SK-MEL-5 (cell line): ENCODE data around the gene TMEM238L. TPM values are rescaled to one million over a fixed set of nuclear protein-coding genes. Genes with fewer than 3 reads are reported as not detected.
A peak's percentile ranks its signal among the peaks of the same experiment; 100 is the strongest.

Experiments used
- DNase-seq: peaks from one replicate; pipeline ENCODE4 v3.0.0-alpha.2; 2016; ENCODE audit warnings: low read depth, low spot score
- in situ Hi-C: cut with HindIII; loops from 2 replicates; pipeline ENCODE4 v1.10.0; 2016; ENCODE audit warnings: low sequenced_read_pairs, high pct_unique_total_duplicates, low pct_unique_long_range_greater_than_20kb
- total RNA-seq: library from RNA; depleted of rRNA; stranded (reverse); fragments of >200 nt; shearing (Covaris generic); gene quantifications from 2 replicates; pipeline ENCODE4 v1.2.3, GENCODE V29; 2014

The TMEM238L gene
- total RNA-seq, 1 experiment from 2014 or later: not detected

GRCh38 chr17:10787306-10788045 lies 16.4 kb downstream of the TMEM238L start:
- no peak for DNase-seq
- in situ Hi-C loops: no loop called here

DNA sequence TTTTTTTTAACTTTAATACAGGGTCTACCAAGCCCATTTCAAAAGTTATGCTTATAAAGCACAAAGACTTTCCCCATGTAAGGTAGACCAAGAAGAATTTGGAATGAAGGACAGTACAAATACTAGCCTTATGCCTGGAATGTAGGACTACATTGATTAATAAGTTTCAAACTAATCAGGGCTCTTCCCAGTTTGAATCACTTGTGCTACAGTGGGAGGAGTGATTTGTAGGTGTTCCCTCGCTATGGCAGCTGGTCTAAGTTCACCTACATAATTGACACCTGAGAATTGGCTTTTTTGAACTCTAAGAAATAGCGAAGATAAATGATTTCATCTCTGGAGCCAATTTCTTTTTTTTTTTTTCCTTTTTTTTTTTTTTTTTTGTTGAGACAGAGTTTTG lies 18.6 kb downstream of the TMEM238L start:
- in situ Hi-C loops: no loop called here
- DNase-seq: no peak

DNA sequence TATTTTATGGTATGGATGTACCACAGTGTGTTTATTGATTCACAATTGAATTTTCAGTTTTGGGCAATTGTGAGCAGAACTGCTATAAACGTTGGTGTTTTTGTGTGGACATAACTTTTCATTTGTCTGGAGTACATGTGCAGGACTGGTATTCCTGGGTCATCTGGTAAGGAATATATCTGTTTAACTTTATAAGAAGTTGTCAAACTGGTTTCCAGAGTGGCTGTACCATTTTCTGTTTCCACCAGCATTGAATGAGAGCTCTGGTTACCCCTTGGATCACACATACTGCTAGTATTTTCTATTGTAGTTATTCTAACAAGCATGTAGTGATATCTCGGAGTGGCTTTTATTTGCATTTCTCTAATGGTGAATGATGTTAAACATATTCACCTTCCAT lies 24.3 kb downstream of the TMEM238L start:
- DNase-seq: no peak
- in situ Hi-C loops: no loop called here

DNA sequence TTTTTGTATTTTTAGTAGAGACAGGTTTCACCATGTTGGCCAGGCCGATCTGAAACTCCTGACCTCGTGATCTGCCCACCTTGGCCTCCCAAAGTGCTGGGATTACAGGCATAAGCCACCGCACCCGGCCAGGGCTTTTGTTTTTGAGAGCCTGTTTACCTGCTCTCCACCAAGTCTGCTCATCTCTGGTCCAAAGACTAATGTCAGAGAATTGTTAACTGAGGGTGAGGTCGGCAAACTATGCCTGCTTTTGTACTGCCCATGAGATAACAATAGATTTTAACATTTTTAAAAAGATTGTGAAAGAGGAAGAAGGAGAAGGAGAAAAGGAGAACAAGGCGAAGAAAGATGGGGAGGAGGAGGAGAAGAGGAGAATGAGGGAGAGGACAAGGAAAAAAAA lies 26.0 kb downstream of the TMEM238L start:
- in situ Hi-C loops: no loop called here
- no peak for DNase-seq

GRCh38 chr17:10777131-10777807 lies 26.6 kb downstream of the TMEM238L start:
- in situ Hi-C loops: no loop called here
- DNase-seq: no peak

GRCh38 chr17:10776381-10776780 lies 27.5 kb downstream of the TMEM238L start:
- in situ Hi-C loops: no loop called here
- DNase-seq: no peak

DNA sequence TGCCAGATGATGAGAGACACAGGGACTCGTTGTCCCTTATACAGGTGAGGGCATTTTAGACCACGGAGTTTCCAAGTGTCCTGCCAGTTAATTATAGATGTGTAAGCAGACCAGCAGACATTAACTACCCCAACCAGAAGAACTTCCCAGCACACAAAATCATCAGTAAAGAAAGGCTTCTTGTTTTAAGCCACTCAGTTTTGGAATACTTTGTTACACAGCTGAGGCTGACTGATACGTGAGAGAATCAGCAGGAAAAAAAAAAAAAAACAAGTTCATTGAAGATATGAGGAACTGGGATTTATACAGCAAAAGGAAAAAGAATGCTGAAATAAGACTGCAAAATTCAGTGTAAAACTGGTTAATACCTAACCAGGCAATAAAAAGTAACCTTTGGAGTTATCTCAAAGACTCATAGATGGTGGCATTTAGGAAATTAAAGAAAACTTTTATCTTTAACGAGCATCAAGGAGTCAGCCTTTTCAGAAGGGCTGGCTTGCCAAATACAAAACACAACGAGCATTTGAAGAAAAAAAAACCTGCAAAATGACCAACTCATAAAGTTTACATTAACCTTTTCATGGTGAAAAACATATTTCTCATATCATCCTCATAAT lies 28.1 kb downstream of the TMEM238L start:
- in situ Hi-C loops: no loop called here

DNA sequence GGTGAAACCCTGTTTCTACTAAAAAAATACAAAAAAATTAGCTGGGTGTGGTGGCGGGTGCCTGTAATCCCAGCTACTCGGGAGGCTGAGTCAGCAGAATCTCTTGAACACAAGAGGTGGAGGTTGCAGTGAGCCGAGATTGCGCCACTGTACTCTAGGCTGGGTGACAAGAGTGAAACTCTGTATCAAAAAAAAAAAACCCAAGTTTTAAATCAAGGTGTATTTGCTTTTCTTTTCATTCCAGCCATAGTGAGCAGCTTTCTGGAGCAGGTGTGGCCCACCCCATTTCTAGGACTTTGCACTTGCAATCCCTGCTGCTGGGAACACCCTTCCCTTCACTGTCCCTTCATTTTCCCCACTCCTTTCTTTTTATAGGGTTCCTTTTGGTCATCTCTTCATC lies 28.8 kb downstream of the TMEM238L start:
- no peak for DNase-seq
- in situ Hi-C loops: no loop called here

More for the DNA sequence above, 28.1 kb downstream of the TMEM238L start:
- no peak for DNase-seq

DNA sequence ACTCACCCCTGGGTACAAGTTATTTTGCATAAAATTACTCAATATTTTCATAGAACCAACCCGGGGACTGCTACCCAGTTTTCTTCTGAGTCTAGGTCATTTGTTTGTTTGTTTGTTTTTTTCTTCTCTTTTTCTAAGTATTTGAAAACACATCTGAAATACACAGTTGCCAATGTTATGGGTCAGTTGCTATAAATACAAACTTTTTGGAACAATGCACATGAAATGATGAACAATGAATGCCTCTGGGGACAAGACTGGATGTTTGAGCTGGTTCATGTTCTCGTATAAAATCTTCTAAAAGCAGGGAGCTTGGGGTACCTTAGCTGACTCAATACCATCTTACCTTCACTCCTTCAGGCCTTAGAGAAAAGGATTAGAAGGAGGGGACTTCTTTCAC lies 30.5 kb downstream of the TMEM238L start:
- in situ Hi-C loops: no loop called here
- no peak for DNase-seq

DNA sequence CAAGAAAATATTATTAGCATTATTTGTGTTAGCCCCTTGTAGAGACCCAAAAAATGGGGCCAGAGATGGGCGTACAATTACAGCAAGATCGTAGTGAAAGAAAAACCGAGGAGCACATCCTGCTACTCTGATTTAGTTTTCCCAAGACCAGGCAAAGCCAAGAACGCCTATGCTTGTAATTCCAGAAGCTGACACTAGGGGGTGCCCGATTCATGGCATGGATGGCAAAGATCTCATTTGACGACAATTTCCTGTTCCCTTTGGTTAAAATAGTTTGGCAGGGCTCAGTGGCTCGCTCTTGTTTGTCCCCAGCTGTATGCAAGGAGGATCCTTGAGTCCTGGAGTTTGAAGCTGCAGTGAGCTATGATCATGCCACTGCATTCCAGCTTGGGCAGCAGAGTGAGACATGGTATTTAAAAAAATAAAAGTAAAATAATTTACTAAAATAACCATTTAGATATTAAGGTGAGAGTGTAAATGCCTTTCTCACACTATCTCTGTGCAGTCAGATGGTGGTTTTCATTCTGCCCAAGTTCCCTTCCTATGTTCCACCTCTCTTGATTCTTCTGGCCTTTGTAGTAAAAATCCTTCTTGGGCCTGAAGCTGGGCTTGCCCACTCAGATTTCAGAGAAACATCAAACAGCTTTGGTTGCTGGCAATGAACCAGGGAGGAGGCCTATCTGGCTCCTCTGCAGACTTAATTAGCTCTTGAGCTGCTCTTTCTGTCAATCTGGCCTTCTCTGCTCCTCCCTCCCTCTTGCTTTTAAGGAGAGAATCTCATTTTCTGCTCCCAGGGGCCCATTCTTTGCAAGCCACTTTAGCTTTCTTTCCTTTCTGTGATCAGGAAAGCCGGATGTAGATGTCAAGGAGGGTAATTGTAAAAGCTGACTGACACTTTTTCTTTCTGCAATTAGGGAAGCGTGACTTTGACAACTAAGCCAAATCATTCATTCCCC lies 31.2 kb downstream of the TMEM238L start:
- in situ Hi-C loops: no loop called here
- DNase-seq: peak; percentile 73

- no peak for DNase-seq
- in situ Hi-C loops: no loop called here
These were observed 32.8 kb downstream of the TMEM238L start for GRCh38 chr17:10771148-10771547.

DNA sequence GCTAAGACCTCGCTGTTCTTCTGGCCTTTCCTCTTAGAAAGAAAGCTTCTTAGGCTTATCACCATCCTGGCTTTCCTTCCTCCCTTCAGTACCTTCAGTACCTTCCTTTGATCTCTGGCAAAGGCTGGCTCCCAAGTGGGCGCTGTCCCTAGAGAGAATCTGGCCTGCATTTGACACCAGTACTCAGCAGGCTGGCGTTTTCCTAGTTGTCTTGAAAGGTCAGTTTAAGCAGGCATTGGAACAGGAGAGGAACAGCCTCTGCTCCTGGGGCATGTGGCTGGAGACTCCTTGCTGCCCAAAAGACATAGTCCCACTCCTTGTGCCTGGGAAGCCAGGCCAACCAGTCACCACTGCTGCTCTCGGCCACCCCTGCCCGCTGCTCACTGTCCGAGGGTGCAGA lies 34.1 kb downstream of the TMEM238L start:
- DNase-seq: no peak
- in situ Hi-C loops: no loop called here

DNA sequence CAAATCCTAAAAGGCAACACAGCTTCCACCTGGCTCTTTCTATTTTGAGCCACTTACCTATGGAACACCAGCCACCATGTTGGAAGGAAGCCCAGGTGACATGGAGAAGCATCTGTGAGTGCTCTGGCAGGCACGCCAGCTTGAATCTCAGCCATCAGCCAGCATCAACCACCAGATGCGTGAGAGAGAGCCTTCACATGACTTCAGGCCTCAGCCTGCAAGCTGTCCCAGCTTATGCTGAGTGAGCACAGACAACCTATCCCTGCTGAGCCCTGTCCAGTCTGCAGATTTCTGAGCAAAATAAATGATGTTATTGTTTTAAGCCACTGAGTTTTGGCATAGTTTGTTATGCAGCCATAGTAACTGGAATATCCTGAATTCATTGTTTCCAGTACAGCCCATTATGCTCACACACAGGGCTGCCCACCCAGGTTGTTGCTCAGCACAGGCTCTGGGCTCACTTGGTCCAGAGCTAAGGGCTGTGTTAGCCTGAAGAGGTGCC lies 35.1 kb downstream of the TMEM238L start:
- peak; percentile 55 for DNase-seq
- in situ Hi-C loops: no loop called here

DNA sequence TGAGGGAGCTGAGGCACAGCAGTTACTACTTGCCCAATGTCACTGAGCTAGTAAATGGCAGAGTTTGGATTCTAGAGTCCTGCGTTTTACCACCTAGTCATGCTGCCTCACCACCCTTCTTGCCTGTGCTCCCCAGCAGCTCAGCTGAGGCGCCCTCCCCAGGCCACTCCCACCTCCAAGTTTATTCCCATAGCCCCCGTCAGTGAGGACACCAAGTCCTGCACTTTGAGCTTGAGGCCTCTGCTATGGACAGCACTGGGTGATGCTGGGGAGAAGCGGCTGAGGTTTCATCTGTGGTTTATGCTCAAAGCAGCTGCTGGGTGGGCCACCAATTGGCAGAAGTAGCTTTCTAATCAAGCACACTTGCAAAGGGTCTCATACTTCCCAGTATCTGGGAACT lies 36.7 kb downstream of the TMEM238L start:
- no peak for DNase-seq
- in situ Hi-C loops: no loop called here

GRCh38 chr17:10762037-10762436 lies 41.9 kb downstream of the TMEM238L start:
- in situ Hi-C loops: no loop called here
- no peak for DNase-seq

- DNase-seq: no peak
- in situ Hi-C loops: no loop called here
These were observed 42.6 kb downstream of the TMEM238L start for GRCh38 chr17:10761281-10761680.

DNA sequence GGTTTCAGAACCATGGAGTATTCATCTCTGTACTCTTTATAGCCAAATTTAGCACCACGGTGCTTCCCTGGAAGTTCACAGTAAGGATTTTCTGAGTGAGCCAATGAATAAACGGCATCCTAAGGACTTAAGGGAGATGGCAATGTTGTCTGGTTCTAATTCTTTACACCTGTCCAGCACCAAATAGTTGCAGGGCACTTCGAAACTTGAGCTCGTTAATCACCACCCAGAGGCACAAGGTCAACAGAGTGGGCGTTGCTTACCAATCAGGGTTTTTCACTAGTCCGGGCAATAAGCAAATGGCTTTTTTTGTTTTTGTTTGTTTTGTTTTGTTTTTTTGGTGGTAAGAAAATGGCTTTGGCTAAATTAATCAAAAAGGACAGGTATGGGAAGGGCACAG lies 45.8 kb downstream of the TMEM238L start:
- in situ Hi-C loops: no loop called here
- DNase-seq: no peak

GRCh38 chr17:10757647-10758046 lies 46.3 kb downstream of the TMEM238L start:
- in situ Hi-C loops: no loop called here

More at GRCh38 chr17:10757647-10758046, 46.3 kb downstream of the TMEM238L start:
- no peak for DNase-seq
